Upper lobe of right lung (tissue), 1 donor: ENCODE measurements around the gene BRINP2. TPM values are rescaled to one million over a fixed set of nuclear protein-coding genes. Genes with fewer than 3 reads are reported as not detected.

ENCODE experiments used
- ATAC-seq: fragments of 200-7000 bp; cut with Tn5 transposase; one replicate; pipeline ENCODE4 v1.9.1; 2020; ENCODE audit warnings: mild to moderate bottlenecking, moderate library complexity
- DNase-seq: peaks from one replicate; pipeline ENCODE4 v3.0.0-alpha.2; 2020
- H3K27ac ChIP-seq: fragments of 200-600 bp; one replicate; pipeline ENCODE4 v1.8.0; 2022
- H3K27me3 ChIP-seq: fragments of 200-600 bp; one replicate; pipeline ENCODE4 v1.8.0; 2022; ENCODE audit warnings: mild to moderate bottlenecking
- H3K36me3 ChIP-seq: fragments of 200-600 bp; one replicate; pipeline ENCODE4 v1.8.0; 2022
- H3K4me1 ChIP-seq: fragments of 200-600 bp; one replicate; pipeline ENCODE4 v1.8.0; 2022
- H3K4me3 ChIP-seq: fragments of 200-600 bp; one replicate; pipeline ENCODE4 v1.8.0; 2022; ENCODE audit warnings: mild to moderate bottlenecking
- H3K9me3 ChIP-seq: fragments of 200-600 bp; one replicate; pipeline ENCODE4 v1.8.0; 2022
- CTCF ChIP-seq: fragments of 200-600 bp; IDR thresholded peaks from one replicate; pipeline ENCODE4 v1.8.0; 2022; ENCODE audit warnings: antibody characterized with exemption
- intact Hi-C: fragments of 100-400 bp; cut with DNase I; formaldehyde crosslinking; loops from one replicate; pipeline ENCODE4 v1.11.0; 2022
- total RNA-seq: library from RNA; stranded (reverse); fragmentation: NEBNext Ultra II Directional; extraction: Animal tissue kit (Norgen Biotek cat#: 25700); gene quantifications from one replicate; pipeline ENCODE4 v1.2.1, GENCODE V29; 2021
- donor health status: DM: no; HTN: yes; CAD: no; lungs with severe emphysema.

Gene BRINP2
- total RNA-seq, 1 donor from 2014 or later: not detected

- no peaks in the 10 kb centered on the region for H3K9me3 ChIP-seq
- ATAC-seq (no peak), DNase-seq (no peak)
- no peak for TF ChIP-seq CTCF
- no peak overlapping the region for H3K4me3 ChIP-seq
- H3K27ac ChIP-seq: no peak overlapping the region
- peaks cover 29% of the 10 kb centered on the region for H3K27me3 ChIP-seq
- H3K4me1 ChIP-seq: no peaks in the 10 kb centered on the region
- intact Hi-C loops: no loop called here
- H3K36me3 ChIP-seq: no peaks in the 10 kb centered on the region
Observed at GRCh38 chr1:177172272-177172671, 1.5 kb downstream of the BRINP2 start.

- no peak overlapping the region for H3K27ac ChIP-seq
- H3K4me1 ChIP-seq: no peaks in the 10 kb centered on the region
- ATAC-seq (no peak), DNase-seq (no peak)
- no peaks in the 10 kb centered on the region for H3K36me3 ChIP-seq
- no peak for TF ChIP-seq CTCF
- peaks cover 29% of the 10 kb centered on the region for H3K27me3 ChIP-seq
- no peak overlapping the region for H3K4me3 ChIP-seq
- no peaks in the 10 kb centered on the region for H3K9me3 ChIP-seq
- intact Hi-C loops: no loop called here
Observed at GRCh38 chr1:177172866-177173265, 2.1 kb downstream of the BRINP2 start.

GRCh38 chr1:177173976-177174375, 3.2 kb downstream of the BRINP2 start:
- Histone ChIP-seq H3K36me3 (no peaks in the 10 kb centered on the region), H3K9me3 (no peaks in the 10 kb centered on the region), H3K27me3 (peaks cover 29% of the 10 kb centered on the region), H3K27ac (no peak overlapping the region), H3K4me1 (no peaks in the 10 kb centered on the region), H3K4me3 (no peak overlapping the region)
- TF ChIP-seq CTCF: no peak
- DNase-seq: no peak
- ATAC-seq: no peak
- intact Hi-C loops: no loop called here

GRCh38 chr1:177174921-177175634, 4.3 kb downstream of the BRINP2 start:
- intact Hi-C loops: no loop called here
- ATAC-seq: no peak
- no peak for DNase-seq
- H3K4me3 ChIP-seq: no peak overlapping the region
- H3K36me3 ChIP-seq: no peaks in the 10 kb centered on the region
- H3K9me3 ChIP-seq: no peaks in the 10 kb centered on the region
- no peak overlapping the region for H3K27ac ChIP-seq
- peaks cover 29% of the 10 kb centered on the region for H3K27me3 ChIP-seq
- no peak for TF ChIP-seq CTCF
- no peaks in the 10 kb centered on the region for H3K4me1 ChIP-seq

GRCh38 chr1:177181280-177181630, 10.5 kb downstream of the BRINP2 start:
- H3K4me1 ChIP-seq: no peaks in the 10 kb centered on the region
- TF ChIP-seq CTCF: no peak
- H3K36me3 ChIP-seq: no peaks in the 10 kb centered on the region
- H3K9me3 ChIP-seq: no peaks in the 10 kb centered on the region
- DNase-seq (no peak), ATAC-seq (peak; percentile 26)
- H3K4me3 ChIP-seq: no peak overlapping the region
- H3K27ac ChIP-seq: no peak overlapping the region
- intact Hi-C loops: no loop called here
- H3K27me3 ChIP-seq: peaks cover 10% of the 10 kb centered on the region
